HepG2 (cell line): ENCODE results near the gene FXR2. TPM values are rescaled to one million over a fixed set of nuclear protein-coding genes. Genes with fewer than 3 reads are reported as not detected.

Experiments used
- ARNT2 ChIP-seq: sonication (generic); formaldehyde crosslinking; IDR thresholded peaks from 2 replicates; pipeline ENCODE4 v1.8.0; 2022; ENCODE audit warnings: mild to moderate bottlenecking, low read depth, missing genetic modification reagents, moderate library complexity
- CAMTA2 ChIP-seq: sonication (generic); formaldehyde crosslinking; IDR thresholded peaks from 2 replicates; pipeline ENCODE4 v1.4.0; 2020; ENCODE audit warnings: mild to moderate bottlenecking, missing genetic modification reagents, borderline replicate concordance
- DMAP1 ChIP-seq: IDR thresholded peaks from 2 replicates; pipeline ENCODE4 v1.6.1; 2016
- ERF ChIP-seq: IDR thresholded peaks from 2 replicates; pipeline ENCODE4 v1.6.1; 2018; ENCODE audit warnings: missing biosample characterization, missing genetic modification reagents
- GABPB1 ChIP-seq: IDR thresholded peaks from 2 replicates; pipeline ENCODE4 v1.6.1; 2016; ENCODE audit warnings: mild to moderate bottlenecking, missing genetic modification reagents, moderate library complexity, missing compliant biosample characterization
- GATAD2A ChIP-seq: IDR thresholded peaks from 2 replicates; pipeline ENCODE4 v1.6.1; 2016
- HIC2 ChIP-seq: sonication (generic); formaldehyde crosslinking; IDR thresholded peaks from 2 replicates; pipeline ENCODE4 v1.9.0; 2022; ENCODE audit warnings: low read depth, missing genetic modification reagents
- HNF4A ChIP-seq: sonication (generic); formaldehyde crosslinking; IDR thresholded peaks from 2 replicates; pipeline ENCODE4 v1.4.0; 2020; ENCODE audit warnings: missing genetic modification reagents
- HNRNPLL ChIP-seq: fragments of 200-400 bp; formaldehyde crosslinking; IDR thresholded peaks from 2 replicates; pipeline ENCODE4 v1.6.1; 2017; ENCODE audit warnings: mild to moderate bottlenecking, low read depth, low read length; ENCODE audit not compliant: poor library complexity, severe bottlenecking
- HOXA5 ChIP-seq: sonication (generic); formaldehyde crosslinking; IDR thresholded peaks from 2 replicates; pipeline ENCODE4 v1.4.0; 2020; ENCODE audit warnings: missing genetic modification reagents
- IKZF4 ChIP-seq: sonication (generic); formaldehyde crosslinking; IDR thresholded peaks from 2 replicates; pipeline ENCODE4 v1.5.1; 2020; ENCODE audit warnings: borderline replicate concordance, mild to moderate bottlenecking, low read depth, missing genetic modification reagents; ENCODE audit errors: not compliant biosample characterization
- MAZ ChIP-seq, 2 experiments: sonication (generic) in 1 of 2; formaldehyde crosslinking in 1 of 2; IDR thresholded peaks; 2 replicates each; pipeline versions ENCODE4 v1.5.0 to v1.6.1; 2012 to 2020; ENCODE audit warnings: low read depth in 2 of 2, mild to moderate bottlenecking in 2 of 2, borderline replicate concordance in 1 of 2, improper control_type of control experiment in 1 of 2, low read length in 1 of 2, missing genetic modification reagents in 1 of 2, moderate library complexity in 1 of 2
- MBNL3 ChIP-seq: fragments of 250-450 bp; sonication (Bioruptor Pico); conservative IDR thresholded peaks from 2 replicates; pipeline ENCODE4 v1.8.0; 2022; ENCODE audit warnings: mild to moderate bottlenecking, inconsistent platforms
- MEIS1 ChIP-seq: sonication (generic); formaldehyde crosslinking; IDR thresholded peaks from 2 replicates; pipeline ENCODE4 v1.9.0; 2021; ENCODE audit warnings: mild to moderate bottlenecking, missing genetic modification reagents, moderate library complexity, borderline replicate concordance
- MTF1 ChIP-seq: sonication (generic); formaldehyde crosslinking; IDR thresholded peaks from 2 replicates; pipeline ENCODE4 v1.5.0; 2020; ENCODE audit warnings: missing genetic modification reagents
- MXD4 ChIP-seq: IDR thresholded peaks from 2 replicates; pipeline ENCODE4 v1.6.1; 2016; ENCODE audit warnings: mild to moderate bottlenecking, missing biosample characterization, missing genetic modification reagents
- NFE2 ChIP-seq: sonication (generic); formaldehyde crosslinking; IDR thresholded peaks from 2 replicates; pipeline ENCODE4 v1.4.0; 2020; ENCODE audit warnings: missing genetic modification reagents
- POLR2AphosphoS2 ChIP-seq: IDR thresholded peaks from 2 replicates; pipeline ENCODE4 v1.6.1; 2011; ENCODE audit warnings: low read depth, low read length, improper control_type of control experiment
- SP4 ChIP-seq: sonication (generic); formaldehyde crosslinking; IDR thresholded peaks from 2 replicates; pipeline ENCODE4 v1.8.1; 2023; ENCODE audit warnings: mild to moderate bottlenecking, missing genetic modification reagents
- ZNF274 ChIP-seq: sonication (generic); formaldehyde crosslinking; IDR thresholded peaks from 2 replicates; pipeline ENCODE4 v1.5.1; 2020; ENCODE audit warnings: mild to moderate bottlenecking, missing genetic modification reagents
- ZNF354B ChIP-seq: sonication (generic); formaldehyde crosslinking; IDR thresholded peaks from 2 replicates; pipeline ENCODE4 v1.8.0; 2022; ENCODE audit warnings: mild to moderate bottlenecking, missing genetic modification reagents
- ZNF547 ChIP-seq: sonication (generic); formaldehyde crosslinking; IDR thresholded peaks from 2 replicates; pipeline ENCODE4 v1.5.1; 2020; ENCODE audit warnings: mild to moderate bottlenecking, missing genetic modification reagents
- polyA plus RNA-seq, 8 experiments: library from polyadenylated mRNA; depleted of rRNA in 3 of 8; stranded (reverse) in 7 of 8; unstranded in 1 of 8; fragments of >200 nt; fragmentation: Illumina TruSeq in 4 of 8; extraction: Trizol in 4 of 8; gene quantifications; 2 replicates each; pipeline versions ENCODE4 v1.2.1 to v1.2.3, GENCODE V29; 2011 to 2016; ENCODE audit warnings: low read depth in 4 of 8, missing spikeins in 1 of 8, mixed read lengths in 1 of 8; ENCODE audit not compliant: insufficient read depth in 1 of 8
- total RNA-seq, 5 experiments: library from RNA; depleted of rRNA; stranded (reverse); fragments of >200 nt; fragmentation: Illumina TruSeq; extraction: Trizol; gene quantifications; 2 replicates each; pipeline ENCODE4 v1.2.3, GENCODE V29; 2016; ENCODE audit warnings: low read depth in 1 of 5
- TF ChIP-seq, protein P1 (sequence below): IDR thresholded peaks from 2 replicates; pipeline ENCODE4 v1.6.1; 2012; ENCODE audit warnings: inconsistent platforms
- TF ChIP-seq, protein P2 (sequence below): sonication (generic); formaldehyde crosslinking; IDR thresholded peaks from 2 replicates; pipeline ENCODE4 v1.4.0; 2020; ENCODE audit warnings: missing genetic modification reagents
- TF ChIP-seq, protein P3 (sequence below): conservative IDR thresholded peaks from 2 replicates; pipeline ENCODE4 v1.6.1; 2018; ENCODE audit warnings: missing genetic modification reagents

FXR2 gene
- total and polyA plus RNA-seq, 2 of the 13 experiments (the other 11 are each of a cell fraction or from before 2014, with no cell fraction given) = 20.9 to 24.4 TPM

GRCh38 chr17:7557147-7557764, 57.4 kb downstream of the FXR2 start (continued):
- TF ChIP-seq MAZ (IDR thresholded peaks at IDR 0.05; ENCODE audit: borderline replicate concordance, low read depth, low read length) (no peak), MAZ (CRISPR knock-in tag; IDR thresholded peaks at IDR 0.05; ENCODE audit: low read depth) (peak; percentile 42; the same call in 1 of the 2 replicates), ARNT2 (CRISPR knock-in tag) (no peak), GABPB1 (peak; percentile 42; the same call in 1 of the 2 replicates), MBNL3 (no peak), HNF4A (CRISPR knock-in tag) (peak; percentile 56; the same call in 1 of the 2 replicates), ZNF354B (no peak), ERF (0 out of 2 replicates have a peak, but pooled peaks have one; percentile 28), ZNF547 (CRISPR knock-in tag) (peak; percentile 41; the same call in 1 of the 2 replicates), HNRNPLL (peak; percentile 54), HOXA5 (peak; percentile 48; the same call in 1 of the 2 replicates), GATAD2A (peak; percentile 62; the same call in 1 of the 2 replicates), IKZF4 (CRISPR knock-in tag) (peak; percentile 62), MXD4 (CRISPR knock-in tag) (peak; percentile 53; the same call in 1 of the 2 replicates), MEIS1 (CRISPR knock-in tag) (no peak), HIC2 (0 out of 2 replicates have a peak, but pooled peaks have one; percentile 36), POLR2AphosphoS2 (no peak), CAMTA2 (CRISPR knock-in tag) (no peak), SP4 (no peak), ZNF274 (CRISPR knock-in tag) (0 out of 2 replicates have a peak, but pooled peaks have one; percentile 73), NFE2 (CRISPR knock-in tag) (no peak), MTF1 (CRISPR knock-in tag) (no peak), DMAP1 (peak; percentile 16; the same call in 1 of the 2 replicates)
- TF ChIP-seq, protein P1, sequence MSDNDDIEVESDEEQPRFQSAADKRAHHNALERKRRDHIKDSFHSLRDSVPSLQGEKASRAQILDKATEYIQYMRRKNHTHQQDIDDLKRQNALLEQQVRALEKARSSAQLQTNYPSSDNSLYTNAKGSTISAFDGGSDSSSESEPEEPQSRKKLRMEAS = peak; percentile 46; the same call in 1 of the 2 replicates
- TF ChIP-seq, protein P2, sequence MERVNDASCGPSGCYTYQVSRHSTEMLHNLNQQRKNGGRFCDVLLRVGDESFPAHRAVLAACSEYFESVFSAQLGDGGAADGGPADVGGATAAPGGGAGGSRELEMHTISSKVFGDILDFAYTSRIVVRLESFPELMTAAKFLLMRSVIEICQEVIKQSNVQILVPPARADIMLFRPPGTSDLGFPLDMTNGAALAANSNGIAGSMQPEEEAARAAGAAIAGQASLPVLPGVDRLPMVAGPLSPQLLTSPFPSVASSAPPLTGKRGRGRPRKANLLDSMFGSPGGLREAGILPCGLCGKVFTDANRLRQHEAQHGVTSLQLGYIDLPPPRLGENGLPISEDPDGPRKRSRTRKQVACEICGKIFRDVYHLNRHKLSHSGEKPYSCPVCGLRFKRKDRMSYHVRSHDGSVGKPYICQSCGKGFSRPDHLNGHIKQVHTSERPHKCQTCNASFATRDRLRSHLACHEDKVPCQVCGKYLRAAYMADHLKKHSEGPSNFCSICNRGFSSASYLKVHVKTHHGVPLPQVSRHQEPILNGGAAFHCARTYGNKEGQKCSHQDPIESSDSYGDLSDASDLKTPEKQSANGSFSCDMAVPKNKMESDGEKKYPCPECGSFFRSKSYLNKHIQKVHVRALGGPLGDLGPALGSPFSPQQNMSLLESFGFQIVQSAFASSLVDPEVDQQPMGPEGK = peak; percentile 86
- TF ChIP-seq, protein P3, sequence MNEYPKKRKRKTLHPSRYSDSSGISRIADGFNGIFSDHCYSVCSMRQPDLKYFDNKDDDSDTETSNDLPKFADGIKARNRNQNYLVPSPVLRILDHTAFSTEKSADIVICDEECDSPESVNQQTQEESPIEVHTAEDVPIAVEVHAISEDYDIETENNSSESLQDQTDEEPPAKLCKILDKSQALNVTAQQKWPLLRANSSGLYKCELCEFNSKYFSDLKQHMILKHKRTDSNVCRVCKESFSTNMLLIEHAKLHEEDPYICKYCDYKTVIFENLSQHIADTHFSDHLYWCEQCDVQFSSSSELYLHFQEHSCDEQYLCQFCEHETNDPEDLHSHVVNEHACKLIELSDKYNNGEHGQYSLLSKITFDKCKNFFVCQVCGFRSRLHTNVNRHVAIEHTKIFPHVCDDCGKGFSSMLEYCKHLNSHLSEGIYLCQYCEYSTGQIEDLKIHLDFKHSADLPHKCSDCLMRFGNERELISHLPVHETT (CRISPR knock-in tag) = 0 out of 2 replicates have a peak, but pooled peaks have one; percentile 42
